GM18907 (cell line): Measurements from ENCODE around the gene SAE1.
"Not testable (repeated sequence)": the region's sequence is repeated elsewhere in the genome, so short reads cannot be mapped to it uniquely, and the experiment has no call there.

ENCODE experiments used
- ATAC-seq: cut with Tn5 transposase; IDR thresholded peaks from one replicate; pipeline ENCODE4 v1.9.1; 2021; ENCODE audit warnings: mild to moderate bottlenecking, moderate library complexity; ENCODE audit not compliant: unreplicated experiment

SAE1 gene

DNA sequence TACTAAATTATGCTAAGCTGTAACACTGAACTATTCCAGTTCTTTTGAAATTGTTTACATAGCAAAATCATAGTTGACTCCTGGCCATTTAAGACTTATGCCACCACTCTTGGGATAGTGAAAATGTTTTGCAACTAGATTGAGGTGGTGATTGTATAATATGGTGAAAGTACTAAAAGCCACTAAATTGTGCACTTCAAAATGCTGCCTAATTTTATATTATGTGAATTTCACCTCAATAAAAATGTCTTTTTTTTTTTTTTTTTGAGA is 5.0 kb upstream of the SAE1 start:
- ATAC-seq = no peak

DNA sequence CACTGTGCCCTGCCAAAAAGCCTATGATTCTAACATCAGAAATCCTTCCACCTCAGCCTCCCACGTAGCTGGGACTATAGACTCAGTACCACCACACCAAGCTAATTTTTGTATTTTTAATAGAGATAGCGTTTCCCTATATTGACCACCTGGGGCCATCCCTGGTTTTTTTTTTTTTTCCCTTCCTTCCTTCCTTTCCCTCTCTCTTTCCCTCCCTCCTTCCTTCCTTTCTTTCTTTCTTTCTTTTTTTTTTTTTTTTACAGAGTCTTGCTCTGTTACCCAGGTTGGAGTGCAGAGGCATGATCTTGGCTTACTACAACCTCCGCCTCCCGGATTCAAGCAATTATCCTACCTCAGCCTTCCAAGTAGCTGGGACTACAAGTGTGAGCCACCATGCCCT is 1.1 kb upstream of the SAE1 start:
- no peak for ATAC-seq

DNA sequence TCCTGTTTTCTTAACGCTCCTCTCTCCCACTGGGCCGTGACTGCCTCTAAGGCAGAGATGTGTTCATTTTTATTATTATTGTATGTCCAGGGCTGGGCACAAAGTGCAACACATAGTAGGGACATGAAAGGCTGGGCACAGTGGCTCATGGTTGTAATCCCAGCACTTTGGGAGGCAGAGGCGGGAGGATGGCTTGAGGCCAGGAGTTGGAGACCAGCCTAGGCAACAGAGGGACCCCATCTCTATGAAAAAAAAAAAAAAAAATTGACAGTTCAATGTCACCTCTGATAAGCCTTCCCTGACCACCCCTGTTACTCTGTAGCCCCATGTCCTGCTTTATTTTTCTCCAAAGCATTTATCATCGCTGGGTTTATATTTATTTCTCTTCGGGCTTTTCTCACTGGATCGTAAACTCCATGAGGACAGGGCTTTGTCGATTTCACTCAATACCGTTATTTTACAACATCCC is 481 bp upstream of the SAE1 start:
- no peak for ATAC-seq

DNA sequence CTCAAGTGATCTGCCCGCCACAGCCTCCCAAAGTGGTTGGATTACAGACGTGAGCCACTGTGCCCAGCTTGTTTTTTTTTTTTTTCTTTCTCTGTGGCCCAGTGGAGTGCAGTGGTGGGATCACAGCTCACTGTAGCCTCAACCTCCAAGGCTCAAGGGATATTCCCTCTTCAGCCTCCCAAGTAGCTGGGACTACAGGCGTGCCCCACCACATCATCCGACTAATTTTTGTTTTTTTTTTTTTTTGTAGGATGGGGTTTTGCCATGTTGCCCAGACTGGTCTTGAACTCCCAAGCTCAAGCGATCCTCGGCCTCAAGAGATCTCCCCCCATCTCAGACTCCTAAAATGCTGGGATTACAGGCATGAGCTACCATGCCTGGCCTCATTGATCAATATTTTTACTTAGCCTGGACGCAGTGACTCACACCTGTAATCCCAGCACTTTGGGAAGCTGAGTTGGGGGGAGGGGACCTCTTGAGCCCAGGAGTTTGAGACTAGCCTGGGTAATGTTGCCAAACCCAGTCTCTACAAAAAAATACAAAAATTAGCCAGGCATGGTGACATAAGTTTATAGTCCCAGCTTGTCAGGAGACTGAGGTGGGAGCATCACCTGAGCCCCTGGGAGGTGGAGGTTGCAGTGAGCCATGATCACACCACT is 1.7 kb downstream of the SAE1 start:
- no peak for ATAC-seq

DNA sequence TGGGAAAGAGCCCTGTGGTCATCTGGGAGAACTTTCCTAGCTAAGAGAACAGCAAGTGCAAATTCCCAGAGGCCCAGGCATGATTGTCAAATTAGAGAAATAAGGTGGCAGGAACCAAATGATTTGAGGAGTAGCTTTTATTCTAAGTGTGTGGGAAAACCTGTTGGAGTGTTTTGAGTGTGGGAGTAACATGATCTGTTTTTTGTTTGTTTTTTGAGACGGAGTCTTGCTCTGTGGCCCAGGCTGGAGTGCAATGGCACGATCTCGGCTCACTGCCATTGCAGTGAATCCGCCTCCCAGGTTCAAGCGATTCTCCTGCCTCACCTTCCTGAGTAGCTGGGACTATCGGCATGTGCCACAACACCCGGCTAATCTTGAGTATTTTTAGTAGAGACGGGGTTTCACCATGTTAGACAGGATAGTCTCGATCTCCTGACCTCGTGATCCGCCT is 2.4 kb downstream of the SAE1 start:
- no peak for ATAC-seq

DNA sequence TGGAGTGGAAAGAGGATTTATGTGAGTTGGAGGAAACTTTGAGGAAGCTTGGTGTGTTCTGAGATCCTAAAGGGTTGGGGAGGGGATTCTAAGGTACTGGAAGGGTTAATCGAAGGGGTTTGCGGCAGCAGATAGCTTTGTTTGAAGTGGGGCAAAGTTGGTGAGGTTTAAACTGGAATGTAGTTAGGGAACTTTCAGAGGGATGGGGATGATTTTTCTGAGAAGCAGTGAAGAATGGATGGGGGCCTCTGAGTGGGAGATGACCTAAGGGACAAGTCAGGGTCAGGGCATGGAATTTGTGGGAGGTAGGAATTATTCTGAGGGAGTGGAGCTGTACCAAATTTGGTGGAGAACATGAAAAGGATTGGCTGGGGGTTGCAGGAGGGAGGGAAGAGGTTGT is 3.9 kb downstream of the SAE1 start:
- ATAC-seq = no peak

DNA sequence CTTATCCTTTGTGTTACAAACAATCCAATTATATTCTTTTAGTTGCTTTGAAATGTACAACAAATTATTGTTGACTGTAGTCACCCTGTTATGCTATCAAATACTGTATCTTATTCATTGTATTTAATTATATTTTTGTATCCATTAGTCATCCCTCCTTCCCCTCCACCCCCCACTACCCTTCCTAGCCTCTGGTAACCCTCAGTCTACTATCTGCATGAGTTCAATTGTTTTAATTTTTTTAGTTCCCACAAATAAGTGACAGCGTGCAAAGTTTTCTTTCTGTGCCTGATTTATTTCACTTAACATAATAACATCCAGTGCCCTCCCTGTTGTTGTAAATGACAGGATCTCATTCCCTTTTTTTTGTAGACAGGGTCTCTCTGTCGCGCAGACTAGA is 4.5 kb downstream of the SAE1 start:
- ATAC-seq = no peak

DNA sequence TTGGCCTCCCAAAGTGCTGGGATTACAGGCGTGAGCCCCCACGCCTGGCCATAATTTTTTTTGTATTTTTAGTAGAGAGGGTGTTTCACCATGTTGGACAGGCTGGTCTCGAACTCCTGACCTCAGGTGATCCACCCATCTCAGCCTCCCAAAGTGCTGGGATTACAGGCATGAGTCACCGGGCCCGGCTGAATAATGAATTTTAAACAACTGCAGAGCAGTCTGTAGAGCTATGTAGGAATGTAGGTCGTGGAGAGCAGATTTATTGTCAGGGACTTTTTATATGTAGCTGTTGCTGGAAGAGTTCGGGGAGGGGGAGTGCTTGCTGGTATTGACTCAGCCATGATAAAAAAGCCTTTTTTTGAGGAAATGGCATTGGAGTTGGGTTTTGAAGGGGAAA is 10.6 kb downstream of the SAE1 start:
- not testable (repeated sequence) for ATAC-seq

DNA sequence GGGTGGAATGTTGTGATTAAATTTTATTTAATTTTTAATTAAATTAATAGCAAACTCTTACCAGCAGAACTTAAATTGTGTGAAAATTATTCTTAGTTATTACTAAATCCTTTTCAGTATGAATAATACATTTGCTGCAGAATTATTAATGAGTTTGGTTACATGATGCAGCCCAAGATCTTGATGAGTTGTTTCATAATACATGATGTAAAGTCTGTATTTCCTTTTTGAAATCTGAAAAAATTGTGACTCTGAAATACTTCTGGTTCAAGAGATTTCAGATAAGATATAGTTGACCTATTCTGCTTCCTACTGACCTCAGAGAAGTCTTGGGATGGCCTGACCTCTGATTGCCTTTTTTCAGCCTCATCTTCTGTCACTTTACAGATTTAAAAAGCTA is 11.1 kb downstream of the SAE1 start:
- ATAC-seq = no peak

DNA sequence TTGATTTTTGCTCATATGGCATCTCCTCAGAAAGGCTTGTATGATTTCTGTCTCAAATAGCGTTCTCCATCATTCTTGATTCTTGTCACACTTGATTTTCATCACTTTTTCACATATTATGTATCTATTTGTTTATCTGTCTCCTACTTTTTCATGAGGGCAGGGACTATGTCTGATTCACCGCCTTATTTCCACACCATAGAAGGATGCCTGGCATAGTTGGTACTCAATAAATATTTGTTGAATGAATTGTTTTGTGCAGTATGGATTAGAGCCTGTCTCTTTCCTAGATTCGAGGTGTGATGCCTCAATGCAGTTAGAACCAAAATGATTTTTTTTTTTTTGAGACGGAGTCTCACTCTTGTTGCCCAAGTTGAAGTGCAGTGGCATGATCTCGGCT is 12.1 kb downstream of the SAE1 start:
- ATAC-seq = no peak

DNA sequence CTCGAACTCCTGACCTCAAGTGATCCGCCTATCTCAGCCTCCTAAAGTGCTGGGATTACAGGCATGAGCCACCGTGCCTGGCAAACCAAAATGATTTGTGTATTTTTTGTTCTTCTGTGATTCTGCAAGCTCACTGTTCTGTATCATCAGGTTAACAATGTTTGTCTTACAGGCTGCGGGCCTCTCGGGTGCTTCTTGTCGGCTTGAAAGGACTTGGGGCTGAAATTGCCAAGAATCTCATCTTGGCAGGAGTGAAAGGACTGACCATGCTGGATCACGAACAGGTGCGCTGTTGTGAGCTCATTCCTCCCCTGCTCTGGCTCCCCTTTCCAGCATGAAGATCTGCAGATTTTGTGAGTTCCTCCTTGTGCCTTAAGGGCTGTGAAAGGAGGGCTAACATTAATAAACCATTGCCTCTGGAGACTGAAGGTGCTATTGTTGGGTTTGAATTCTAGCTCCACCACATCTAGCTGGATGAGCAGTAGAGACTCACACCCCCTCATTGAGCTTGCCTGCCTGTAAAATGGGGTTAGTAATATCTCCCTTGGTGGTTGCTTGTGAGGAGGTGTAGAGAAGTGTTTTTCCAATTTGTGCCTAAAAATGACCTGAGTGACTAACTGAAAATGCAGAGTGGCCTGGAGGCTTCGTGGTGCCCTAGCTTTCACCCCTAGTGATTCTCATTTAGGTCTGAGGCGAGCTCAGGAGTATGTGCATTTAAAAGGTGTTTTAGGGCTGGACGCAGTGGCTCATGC is 12.9 kb downstream of the SAE1 start:
- ATAC-seq = no peak

DNA sequence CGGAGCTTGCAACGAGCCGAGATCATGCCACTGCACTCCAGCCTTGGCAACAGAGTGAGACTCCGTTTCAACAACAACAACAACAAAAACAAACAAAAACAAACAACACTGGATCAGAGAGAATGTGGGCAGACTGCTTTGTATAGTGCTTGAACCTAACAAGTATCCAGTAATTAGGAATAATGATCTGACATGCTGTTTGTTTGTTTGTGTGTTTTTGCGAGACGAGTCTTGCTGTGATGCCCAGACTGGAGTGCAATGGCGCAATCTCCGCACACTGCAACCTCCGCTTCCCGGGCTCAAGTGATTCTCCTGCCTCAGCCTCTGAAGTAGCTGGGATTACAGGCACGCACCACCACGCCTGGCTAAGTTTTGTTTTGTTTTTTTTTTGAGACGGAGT is 14.0 kb downstream of the SAE1 start:
- no peak for ATAC-seq

DNA sequence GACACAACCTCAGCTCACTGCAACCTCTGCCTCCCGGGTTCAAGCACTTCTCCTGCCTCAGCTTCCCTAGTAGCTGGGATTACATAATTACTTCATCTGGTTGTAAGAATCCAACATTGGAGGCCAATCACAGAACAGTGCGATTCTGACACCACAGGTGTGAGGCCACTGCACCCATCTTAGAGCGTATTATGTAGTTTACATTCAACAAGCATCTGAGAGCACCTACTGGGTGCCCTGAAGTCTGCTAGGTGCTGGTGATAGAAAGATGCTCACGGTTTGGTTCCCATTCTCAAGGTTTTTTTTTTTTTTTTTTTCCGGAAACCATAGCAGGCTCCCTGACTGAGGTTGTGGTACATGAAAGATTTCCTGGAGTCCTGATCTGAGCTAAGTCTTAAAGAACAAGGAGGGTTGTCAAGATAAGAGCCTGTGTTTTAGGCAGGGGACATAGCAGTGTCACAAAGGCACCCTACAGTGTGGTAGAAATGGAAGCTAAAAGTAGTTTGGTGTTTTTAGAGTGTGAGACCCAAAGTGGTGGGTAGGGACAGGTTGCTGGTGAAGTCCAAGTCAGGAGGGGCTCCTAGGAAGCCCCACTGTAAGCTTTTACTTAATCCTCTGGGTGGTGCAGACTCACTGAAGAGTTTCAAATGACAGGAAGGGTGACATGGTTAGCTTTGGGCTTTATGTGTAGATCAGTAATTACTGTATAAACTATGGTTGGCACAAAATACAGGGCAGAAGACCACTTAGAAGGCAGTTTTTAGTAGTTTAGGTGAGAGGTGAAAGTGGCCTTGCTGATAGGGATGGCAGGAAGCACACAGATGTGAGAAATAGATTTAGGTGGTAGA is 15.2 kb downstream of the SAE1 start:
- ATAC-seq = no peak

DNA sequence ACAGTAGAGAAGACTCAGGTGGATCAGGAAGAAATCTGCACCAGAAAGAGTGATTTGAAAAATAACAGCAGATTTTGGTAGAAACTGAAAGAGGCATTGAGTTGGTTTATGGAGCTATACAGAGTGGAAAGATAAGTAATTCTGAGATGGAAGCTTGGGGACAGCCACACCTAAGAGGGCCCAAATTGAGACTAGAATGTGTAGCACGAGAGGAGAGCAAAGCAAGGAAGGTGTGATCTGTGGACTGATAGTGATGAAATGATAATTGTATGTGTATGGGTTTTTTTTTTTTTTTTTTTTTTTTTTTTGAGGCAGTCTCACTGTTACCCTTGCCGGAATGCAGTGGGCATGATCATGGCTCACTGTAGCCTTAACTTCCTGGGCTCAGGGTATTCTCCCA is 16.3 kb downstream of the SAE1 start:
- no peak for ATAC-seq

DNA sequence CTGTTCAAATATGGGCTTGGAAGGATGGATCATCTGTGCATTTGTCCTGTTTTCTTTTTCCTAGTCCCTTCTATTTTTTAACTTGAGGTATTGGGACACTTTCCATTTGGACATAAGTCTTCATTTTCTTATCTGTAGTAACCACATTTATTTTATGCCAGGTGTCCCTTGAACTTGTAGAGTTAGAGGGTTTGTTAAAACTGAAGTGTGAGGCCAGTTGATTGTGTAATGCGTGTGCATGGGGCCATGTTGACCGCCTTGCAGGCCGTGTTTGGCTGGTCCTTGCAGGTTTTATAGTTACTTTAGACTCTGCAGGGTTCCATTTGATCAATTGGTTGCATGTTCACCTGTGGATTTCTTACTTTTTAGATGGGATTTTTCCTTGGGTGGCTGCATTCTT is 21.0 kb downstream of the SAE1 start:
- no peak for ATAC-seq

DNA sequence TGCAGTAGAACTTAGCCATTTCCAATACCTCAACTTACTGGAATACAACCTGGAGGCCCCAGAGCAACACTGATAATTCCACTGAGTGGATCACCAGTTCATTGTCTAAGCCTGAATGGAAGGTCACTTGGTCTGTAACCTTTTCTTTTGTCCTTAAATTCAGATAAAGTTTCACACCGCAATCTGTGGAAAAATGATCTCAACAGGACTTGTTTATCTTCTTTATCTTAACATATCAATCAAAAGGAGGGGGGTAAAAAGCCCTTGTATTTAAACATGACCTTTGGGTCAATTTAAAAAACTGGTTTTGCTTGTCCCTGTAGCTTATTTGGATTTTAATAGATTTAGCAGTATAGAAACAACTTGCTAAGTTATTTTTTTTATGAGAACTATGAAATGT is 21.6 kb downstream of the SAE1 start:
- no peak for ATAC-seq

DNA sequence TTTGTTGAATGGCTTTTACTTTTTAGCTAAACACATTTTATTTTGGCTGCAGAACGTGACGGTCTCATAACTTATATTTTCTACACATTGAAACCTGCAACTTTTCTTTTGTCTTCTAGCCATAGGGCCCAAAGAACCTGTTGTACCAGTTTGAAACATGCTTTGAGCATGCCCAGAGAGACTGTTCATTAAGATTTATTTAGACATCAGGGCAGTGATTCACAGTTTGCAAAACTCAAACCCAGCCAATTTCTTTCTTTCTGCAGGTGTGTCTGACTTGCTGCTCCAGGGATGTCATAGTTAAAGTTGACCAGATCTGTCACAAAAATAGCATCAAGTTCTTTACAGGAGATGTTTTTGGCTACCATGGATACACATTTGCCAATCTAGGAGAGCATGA is 22.0 kb downstream of the SAE1 start:
- no peak for ATAC-seq

DNA sequence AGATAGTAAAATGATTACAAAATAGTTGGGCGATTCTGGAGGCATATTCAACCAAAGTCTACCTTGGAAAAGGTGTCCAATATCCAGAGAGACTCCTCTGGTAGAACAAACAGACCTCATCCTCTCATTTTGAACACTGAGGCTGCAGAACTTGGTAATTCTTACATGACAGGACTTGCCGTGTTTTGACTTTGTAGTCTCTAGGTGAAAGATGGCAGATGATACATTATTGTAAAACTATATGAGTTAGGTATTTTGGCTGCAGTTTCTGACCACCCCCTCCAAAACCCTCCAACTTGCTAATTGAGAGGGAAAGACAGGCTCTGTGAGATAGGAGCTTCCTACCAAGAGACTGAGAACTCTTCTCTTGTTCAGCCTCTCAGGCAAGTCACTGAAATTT is 22.6 kb downstream of the SAE1 start:
- no peak for ATAC-seq

DNA sequence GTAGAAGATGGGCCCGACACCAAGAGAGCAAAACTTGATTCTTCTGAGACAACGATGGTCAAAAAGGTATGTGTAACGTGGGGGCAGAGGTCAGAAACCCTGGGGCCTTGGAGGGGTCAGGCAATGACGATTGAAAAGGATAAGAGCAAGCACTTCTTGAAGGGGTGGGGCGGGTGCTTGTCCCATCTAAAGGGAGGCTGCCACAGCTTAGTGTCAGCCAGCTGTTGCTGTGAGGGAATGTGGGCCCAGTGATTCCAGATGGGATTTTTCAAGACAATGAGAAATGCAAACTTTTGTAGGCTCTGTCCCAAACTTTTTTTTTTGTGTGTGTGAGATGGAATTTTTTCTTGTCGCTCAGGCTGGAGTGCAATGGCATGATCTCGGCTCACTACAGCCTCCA is 24.5 kb downstream of the SAE1 start:
- ATAC-seq = no peak

DNA sequence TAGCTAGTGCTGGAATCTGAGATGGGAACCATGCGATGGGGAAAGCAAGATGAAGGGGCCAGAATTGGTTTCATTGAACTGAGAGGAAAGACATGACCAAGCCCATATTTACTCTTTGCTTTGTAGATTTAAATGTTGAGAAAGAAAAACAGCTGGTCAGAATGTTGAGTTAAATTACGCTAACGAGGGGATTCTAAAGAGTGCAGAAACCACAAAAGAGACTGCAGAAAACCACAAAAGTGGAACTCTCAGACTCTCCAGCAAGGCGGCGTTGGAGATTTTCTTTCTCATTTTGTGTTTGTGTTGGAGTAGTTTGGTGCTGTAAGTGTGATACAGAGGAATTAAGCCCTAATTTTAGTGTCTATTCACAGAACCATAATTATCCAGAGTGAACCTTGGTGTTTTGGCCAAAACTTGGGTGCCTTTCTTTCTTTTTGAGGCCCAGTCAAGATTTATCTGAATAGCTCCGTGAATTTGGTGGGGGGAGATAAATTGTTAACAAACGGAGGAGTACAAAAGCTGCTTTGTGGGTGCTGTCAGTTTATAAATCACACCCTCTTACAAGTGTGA is 26.3 kb downstream of the SAE1 start:
- no peak for ATAC-seq

DNA sequence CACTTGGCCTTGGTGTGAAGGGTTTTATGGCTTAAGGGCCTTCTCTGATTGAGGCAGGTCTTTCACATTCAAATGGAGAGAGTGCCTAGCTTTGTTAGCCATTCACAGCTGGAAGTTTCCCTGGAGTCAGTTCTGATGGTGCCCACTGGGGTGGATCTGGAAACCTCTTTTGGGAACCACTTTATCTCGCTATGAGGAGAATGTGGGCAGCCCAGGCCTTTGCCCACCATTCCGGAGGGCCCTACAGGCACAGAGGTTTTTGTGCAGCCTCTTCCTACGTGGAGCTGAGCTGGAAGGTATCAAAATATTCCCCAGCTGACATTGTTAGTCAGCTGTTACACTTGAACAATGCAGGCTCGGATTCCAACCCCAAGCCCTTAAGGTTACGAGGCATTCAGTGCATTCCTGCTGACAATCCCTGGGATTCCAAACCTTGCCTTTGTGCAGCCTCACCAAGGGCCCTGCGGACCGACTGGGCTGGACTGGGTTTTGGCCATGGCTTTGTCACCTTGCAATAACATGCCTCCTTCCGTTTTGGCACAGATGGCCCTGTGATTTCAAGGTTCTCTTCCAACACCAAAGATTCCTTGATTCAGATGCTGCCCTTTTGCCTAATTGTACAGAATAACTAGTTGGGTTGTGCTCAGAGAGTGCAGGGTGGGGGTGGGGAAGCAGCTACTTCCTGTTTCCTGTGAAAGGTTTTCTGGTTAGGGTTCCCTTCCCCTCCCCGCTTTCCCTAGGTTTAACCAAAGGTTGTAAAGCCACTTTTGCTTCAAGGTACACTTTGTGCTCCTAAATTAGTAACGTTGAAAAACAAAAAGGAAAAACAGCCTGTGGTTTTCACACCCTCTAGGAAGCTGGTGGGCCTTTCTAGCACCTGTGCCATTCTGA is 27.0 kb downstream of the SAE1 start:
- ATAC-seq = no peak
